B cell (primary cell): ENCODE results near the gene CDHR2. TPM values are rescaled to one million over a fixed set of nuclear protein-coding genes. Genes with fewer than 3 reads are reported as not detected.

ENCODE experiments used
- ATAC-seq: fragments of 200-7000 bp; cut with Tn5 transposase; one replicate; pipeline ENCODE4 v1.10.0; 2021; ENCODE audit warnings: low read depth, mild to moderate bottlenecking, moderate number of reproducible peaks, moderate library complexity
- CTCF ChIA-PET: fragments of 350-600 bp; sonication (Branson Sonifier 250); formaldehyde crosslinking; loops from one replicate; lab custom pipeline; 2021; ENCODE audit warnings: antibody characterized with exemption, inconsistent platforms; lab: Charles Lee
- POLR2A ChIA-PET: fragments of 350-600 bp; sonication (Branson Sonifier 250); formaldehyde crosslinking; loops from one replicate; lab custom pipeline; 2021; ENCODE audit warnings: antibody characterized with exemption; lab: Charles Lee
- DNase-seq: peaks from one replicate; pipeline ENCODE4 v3.0.0; 2013
- H2AFZ ChIP-seq: 2 replicates; pipeline ENCODE4 v1.6.1; 2012; ENCODE audit warnings: mild to moderate bottlenecking, low read depth, low read length; ENCODE audit not compliant: insufficient read depth, poor library complexity, severe bottlenecking
- H3K27ac ChIP-seq, 2 donors: 1 replicate in 1 of 2; 2 replicates in 1 of 2; pipeline ENCODE4 v1.5.1; 2012 to 2013; ENCODE audit warnings: low read length in 2 of 2, mild to moderate bottlenecking in 2 of 2, moderate library complexity in 1 of 2
- H3K27me3 ChIP-seq, 4 experiments: fragments of 200-600 bp in 1 of 4; sonication (generic) in 1 of 4; replicated peaks in 1 of 4; 1 replicate in 2 of 4; 2 replicates in 2 of 4; pipeline versions ENCODE4 v1.6.1 to v1.7.0; 2013 to 2016; ENCODE audit warnings: low read length in 3 of 4, mild to moderate bottlenecking in 2 of 4, mixed read lengths in 1 of 4, moderate library complexity in 1 of 4; ENCODE audit not compliant: insufficient read depth in 4 of 4, control insufficient read depth in 3 of 4; ENCODE audit errors: control extremely low read depth in 1 of 4
- H3K36me3 ChIP-seq, 2 experiments: replicated peaks in 1 of 2; 1 replicate in 1 of 2; 2 replicates in 1 of 2; pipeline versions ENCODE4 v1.6.1 to v1.7.1; 2013; ENCODE audit warnings: low read length in 1 of 2; ENCODE audit not compliant: insufficient read depth in 2 of 2, control insufficient read depth in 1 of 2; ENCODE audit errors: control extremely low read depth in 1 of 2, extremely low read depth in 1 of 2
- H3K4me1 ChIP-seq, 2 donors: fragments of 200-600 bp in 1 of 2; sonication (generic) in 1 of 2; 1 replicate in 1 of 2; 2 replicates in 1 of 2; pipeline versions ENCODE4 v1.5.1 to v1.6.1; 2013 to 2017; ENCODE audit warnings: low read length in 2 of 2; ENCODE audit not compliant: control insufficient read depth in 2 of 2, insufficient read depth in 2 of 2
- H3K4me2 ChIP-seq: replicated peaks from 2 replicates; pipeline ENCODE3; 2012; ENCODE audit warnings: mild to moderate bottlenecking, low read depth, low read length; ENCODE audit not compliant: poor library complexity, severe bottlenecking
- H3K4me3 ChIP-seq, 5 experiments: fragments of 200-600 bp in 1 of 5; sonication (generic) in 1 of 5; 1 replicate in 3 of 5; 2 replicates in 2 of 5; pipeline versions ENCODE4 v1.5.1 to v1.7.0; 2011 to 2016; ENCODE audit warnings: low read length in 4 of 5, mild to moderate bottlenecking in 4 of 5, low read depth in 2 of 5, control low read depth in 1 of 5, moderate library complexity in 1 of 5; ENCODE audit not compliant: insufficient read depth in 1 of 5; ENCODE audit errors: control extremely low read depth in 1 of 5, extremely low read depth in 1 of 5
- H3K79me2 ChIP-seq: fragments of 200-600 bp; sonication (generic); one replicate; pipeline ENCODE4 v1.6.0; 2016; ENCODE audit warnings: low read length; ENCODE audit not compliant: control insufficient read depth, insufficient read depth
- H3K9ac ChIP-seq: fragments of 200-600 bp; sonication (generic); 2 replicates; pipeline ENCODE4 v1.6.1; 2017; ENCODE audit warnings: mild to moderate bottlenecking, low read length, moderate library complexity
- H3K9me3 ChIP-seq, 3 donors: one replicate each; pipeline versions ENCODE4 v1.6.1 to v1.7.1; 2013; ENCODE audit warnings: low read length in 2 of 3; ENCODE audit not compliant: control insufficient read depth in 2 of 3, insufficient read depth in 1 of 3; ENCODE audit errors: control extremely low read depth in 1 of 3
- H4K20me1 ChIP-seq: 2 replicates; pipeline ENCODE4 v1.6.0; 2012; ENCODE audit warnings: mild to moderate bottlenecking, low read length; ENCODE audit not compliant: insufficient read depth, control insufficient read depth, poor library complexity, severe bottlenecking
- H3K27ac Mint-ChIP-seq: one replicate; pipeline ENCODE4 v1.8.0; 2021; ENCODE audit warnings: mixed read lengths
- H3K27me3 Mint-ChIP-seq: one replicate; pipeline ENCODE4 v1.8.0; 2021; ENCODE audit warnings: mixed read lengths
- H3K4me1 Mint-ChIP-seq: one replicate; pipeline ENCODE4 v1.8.0; 2021; ENCODE audit warnings: mixed read lengths
- H3K4me3 Mint-ChIP-seq: one replicate; pipeline ENCODE4 v1.8.0; 2021; ENCODE audit warnings: mixed read lengths
- H3K9me3 Mint-ChIP-seq: one replicate; pipeline ENCODE4 v1.8.0; 2022; ENCODE audit warnings: mixed read lengths; ENCODE audit not compliant: insufficient read depth
- CTCF ChIP-seq: fragments of 200-600 bp; IDR thresholded peaks from one replicate; pipeline ENCODE4 v1.8.0; 2022; ENCODE audit warnings: antibody characterized with exemption, mild to moderate bottlenecking
- EZH2 ChIP-seq: IDR thresholded peaks from 2 replicates; pipeline ENCODE4 v1.6.1; 2012; ENCODE audit warnings: borderline replicate concordance, low read depth, mild to moderate bottlenecking, moderate library complexity, low read length; ENCODE audit not compliant: insufficient read depth, poor library complexity, severe bottlenecking
- WGBS: methylation state at CpG from one replicate; pipeline ENCODE4 v1.1.5; 2013; ENCODE audit warnings: missing lambda C conversion rate; ENCODE audit not compliant: insufficient coverage; 5-methylcytosine and 5-hydroxymethylcytosine counted together
- intact Hi-C: fragments of 100-400 bp; cut with micrococcal nuclease; formaldehyde crosslinking; loops from one replicate; pipeline ENCODE4 v1.10.0; 2022
- polyA plus RNA-seq: library from polyadenylated mRNA; depleted of rRNA; stranded (reverse); fragments of >200 nt; gene quantifications from 2 replicates; pipeline ENCODE4 v1.2.3, GENCODE V29; 2012
- total RNA-seq, 2 donors: library from RNA; stranded (reverse); fragments of 120-200 nt in 1 of 2; gene quantifications; 1 replicate in 1 of 2; 2 replicates in 1 of 2; pipeline versions ENCODE4 v1.2.3 to v1.2.4, GENCODE V29; 2013 to 2022

The CDHR2 gene
- total and polyA plus RNA-seq, 2 donors (not counting 1 experiment from before 2014, with no cell fraction given) = 0.25 to 1.7 TPM

DNA sequence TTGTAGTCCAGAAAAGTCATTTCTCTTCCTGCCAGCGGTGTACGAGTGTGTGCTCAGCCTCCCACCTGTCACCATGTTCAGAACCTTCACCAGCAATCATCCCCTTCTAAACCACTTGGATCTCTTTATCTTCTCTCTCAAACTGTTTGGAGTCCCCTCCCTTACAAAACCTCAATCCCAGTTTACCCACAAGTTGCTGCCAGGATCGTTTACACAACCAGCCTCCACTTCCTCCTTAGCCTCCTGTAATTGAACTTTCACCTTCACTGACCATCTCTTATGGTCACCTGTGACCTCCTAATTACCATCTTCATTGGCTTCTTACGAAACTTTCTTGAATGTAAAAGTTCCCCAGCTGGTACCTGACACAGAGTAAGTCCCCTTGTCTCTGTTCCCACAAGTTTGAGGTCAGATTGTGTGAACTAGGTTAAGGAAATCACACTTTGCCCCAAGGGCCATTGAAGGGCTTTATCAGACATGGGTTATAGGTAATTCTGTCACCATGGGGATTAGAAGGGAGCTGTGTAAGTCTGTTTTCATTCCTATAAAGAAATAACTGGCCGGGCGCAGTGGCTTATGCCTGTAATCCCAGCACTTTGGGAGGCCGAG lies 32.0 kb upstream of the CDHR2 start:
- H3K9me3 ChIP-seq = peaks cover 0 to 6% (median 0%) of the 10 kb centered on the region in 3 donors
- no peak for TF ChIP-seq EZH2
- TF ChIP-seq CTCF = no peak
- H3K4me2 ChIP-seq = no peak overlapping the region
- no peaks in the 10 kb centered on the region for H3K27me3 ChIP-seq
- H3K27me3 Mint-ChIP-seq = no peaks in the 10 kb centered on the region
- POLR2A ChIA-PET = no interaction called here
- no peak for DNase-seq
- peaks cover 26% of the 10 kb centered on the region for H3K4me1 Mint-ChIP-seq
- 42% methylated on average over 3 of the region's 7 CpGs for WGBS
- no peak overlapping the region for H2AFZ ChIP-seq
- H3K79me2 ChIP-seq = no peaks in the 10 kb centered on the region
- H3K27ac ChIP-seq = no peak overlapping the region
- H3K4me3 ChIP-seq = no peak overlapping the region
- no peaks in the 10 kb centered on the region for H4K20me1 ChIP-seq
- ATAC-seq = no peak
- H3K9me3 Mint-ChIP-seq = no peaks in the 10 kb centered on the region
- CTCF ChIA-PET = interaction anchor here (1.0 kb wide), 1 partner anchor 26 kb away, joined by 4 read pairs; no protein-coding TSS in a partner anchor
- H3K36me3 ChIP-seq = no peaks in the 10 kb centered on the region
- H3K4me1 ChIP-seq = peaks cover 13 to 15% of the 10 kb centered on the region in 2 donors
- no peak overlapping the region for H3K9ac ChIP-seq
- peak overlapping the region; percentile 10 for H3K4me3 Mint-ChIP-seq
- intact Hi-C loops = no loop called here
- peak overlapping the region; percentile 12 for H3K27ac Mint-ChIP-seq
